Common myeloid progenitor, CD34-positive (primary cell): Measurements from ENCODE around the gene INKA1.

Experiments
- CTCF ChIA-PET: fragments of 350-600 bp; sonication (Branson Sonifier 250); formaldehyde crosslinking; loops from one replicate; lab custom pipeline; 2021; ENCODE audit warnings: antibody characterized with exemption; lab: Charles Lee
- POLR2A ChIA-PET: fragments of 350-600 bp; sonication (Branson Sonifier 250); formaldehyde crosslinking; loops from one replicate; lab custom pipeline; 2021; ENCODE audit warnings: antibody characterized with exemption; lab: Charles Lee
- DNase-seq, 3 donors: peaks; one replicate each; pipeline versions ENCODE4 v3.0.0 to v3.0.0-alpha.2; 2013
- H3K27ac ChIP-seq, 2 experiments: 1 replicate in 1 of 2; 2 replicates in 1 of 2; pipeline ENCODE4 v1.7.0; 2013; ENCODE audit warnings: inconsistent platforms in 2 of 2, low read length in 2 of 2, mild to moderate bottlenecking in 2 of 2, low read depth in 1 of 2, moderate library complexity in 1 of 2; ENCODE audit not compliant: severe bottlenecking in 2 of 2, insufficient read depth in 1 of 2, poor library complexity in 1 of 2
- H3K27me3 ChIP-seq, 5 experiments: replicated peaks in 2 of 5; 1 replicate in 3 of 5; 2 replicates in 2 of 5; pipeline versions ENCODE4 v1.6.1 to v1.7.0; 2013; ENCODE audit warnings: low read length in 4 of 5, mild to moderate bottlenecking in 2 of 5, moderate library complexity in 2 of 5, inconsistent platforms in 1 of 5; ENCODE audit not compliant: insufficient read depth in 5 of 5, control insufficient read depth in 4 of 5
- H3K36me3 ChIP-seq, 4 experiments: 1 replicate in 2 of 4; 2 replicates in 2 of 4; pipeline versions ENCODE4 v1.6.1 to v1.7.0; 2013; ENCODE audit warnings: low read length in 3 of 4, control low read depth in 1 of 4, mild to moderate bottlenecking in 1 of 4; ENCODE audit not compliant: control insufficient read depth in 4 of 4, insufficient read depth in 4 of 4
- H3K4me1 ChIP-seq, 4 experiments: 1 replicate in 3 of 4; 2 replicates in 1 of 4; pipeline versions ENCODE4 v1.6.1 to v1.7.1; 2013; ENCODE audit warnings: low read length in 3 of 4, mild to moderate bottlenecking in 3 of 4, control low read depth in 1 of 4, inconsistent platforms in 1 of 4, moderate library complexity in 1 of 4; ENCODE audit not compliant: control insufficient read depth in 4 of 4, insufficient read depth in 4 of 4; ENCODE audit errors: control extremely low read depth in 1 of 4
- H3K4me3 ChIP-seq, 7 experiments: 1 replicate in 4 of 7; 2 replicates in 3 of 7; pipeline versions ENCODE4 v1.5.1 to v1.7.0; 2013; ENCODE audit warnings: mild to moderate bottlenecking in 7 of 7, low read length in 6 of 7, moderate library complexity in 6 of 7, inconsistent platforms in 2 of 7, low read depth in 2 of 7, control low read depth in 1 of 7; ENCODE audit not compliant: insufficient read depth in 4 of 7, control insufficient read depth in 1 of 7; ENCODE audit errors: extremely low read depth in 1 of 7
- H3K9me3 ChIP-seq, 5 experiments: 1 replicate in 4 of 5; 2 replicates in 1 of 5; pipeline versions ENCODE4 v1.6.1 to v1.7.1; 2013; ENCODE audit warnings: low read length in 4 of 5, mild to moderate bottlenecking in 2 of 5, inconsistent platforms in 1 of 5, low read depth in 1 of 5, moderate library complexity in 1 of 5; ENCODE audit not compliant: control insufficient read depth in 4 of 5, insufficient read depth in 2 of 5; ENCODE audit errors: control extremely low read depth in 1 of 5
- WGBS: methylation state at CpG from one replicate; pipeline ENCODE4 v1.1.5; 2013; ENCODE audit not compliant: insufficient coverage; 5-methylcytosine and 5-hydroxymethylcytosine counted together

INKA1 gene

GRCh38 chr3:49841806-49842205 is 38.7 kb downstream of the INKA1 start:
- ChIA-PET CTCF (interaction anchor here (0.7 to 29.0 kb wide), 19 partner anchors 9 to 140 kb away, joined by 3 to 807 read pairs (median 7); partner anchors contain the start of genes AMIGO3, CDHR4, INKA1 and TRAIP), POLR2A (interaction anchor here (0.6 to 6.6 kb wide), 2 partner anchors 37 to 260 kb away, joined by 3 to 111 read pairs; partner anchors contain the start of gene INKA1)
- H3K9me3 ChIP-seq = no peaks in the 10 kb centered on the region
- H3K36me3 ChIP-seq = peaks cover 0 to 74% (median 28%) of the 10 kb centered on the region in 4 experiments
- peaks cover 0 to 13% (median 6%) of the 10 kb centered on the region in 4 experiments for H3K4me1 ChIP-seq
- H3K4me3 ChIP-seq = no peak overlapping the region
- DNase-seq = no peak
- H3K27me3 ChIP-seq = no peaks in the 10 kb centered on the region
- no peak overlapping the region for H3K27ac ChIP-seq
- 100% methylated on average over 7 of the region's 7 CpGs for WGBS

GRCh38 chr3:49842843-49843517 is 39.9 kb downstream of the INKA1 start:
- ChIA-PET POLR2A (interaction anchor here (0.6 to 6.6 kb wide), 2 partner anchors 39 to 106 kb away, joined by 5 to 111 read pairs; partner anchors contain the start of gene INKA1), CTCF (interaction anchor here (1.1 to 29.0 kb wide), 9 partner anchors 12 to 123 kb away, joined by 3 to 807 read pairs (median 26); partner anchors contain the start of genes AMIGO3, CDHR4, INKA1 and TRAIP)
- Histone ChIP-seq H3K9me3 (no peaks in the 10 kb centered on the region), H3K27me3 (no peaks in the 10 kb centered on the region), H3K27ac (no peak overlapping the region), H3K4me3 (no peak overlapping the region), H3K36me3 (peaks cover 0 to 75% (median 30%) of the 10 kb centered on the region in 4 experiments), H3K4me1 (peaks cover 0 to 13% (median 6%) of the 10 kb centered on the region in 4 experiments)
- no peak for DNase-seq
- WGBS = 85% methylated on average over 2 of the region's 3 CpGs

- Histone ChIP-seq H3K36me3 (peaks cover 0 to 68% (median 30%) of the 10 kb centered on the region in 4 experiments), H3K27me3 (no peaks in the 10 kb centered on the region), H3K9me3 (no peaks in the 10 kb centered on the region), H3K27ac (no peak overlapping the region), H3K4me1 (peaks cover 0 to 9% (median 2%) of the 10 kb centered on the region in 4 experiments), H3K4me3 (no peak overlapping the region)
- 83% methylated on average over 4 of the region's 5 CpGs for WGBS
- DNase-seq = no peak
- CTCF ChIA-PET = interaction anchor here (0.6 to 29.0 kb wide), 15 partner anchors 8 to 97 kb away, joined by 3 to 807 read pairs (median 4); partner anchors contain the start of genes CDHR4, INKA1 and UBA7
- POLR2A ChIA-PET = interaction anchor here (0.6 kb wide), 1 partner anchor 47 kb away, joined by 4 read pairs; no protein-coding TSS in a partner anchor
These were observed 41.6 kb downstream of the INKA1 start for GRCh38 chr3:49844464-49845183.

GRCh38 chr3:49845694-49846093 is 42.6 kb downstream of the INKA1 start:
- Histone ChIP-seq H3K27me3 (no peaks in the 10 kb centered on the region), H3K9me3 (no peaks in the 10 kb centered on the region), H3K27ac (no peak overlapping the region), H3K4me3 (no peak overlapping the region), H3K4me1 (peaks cover 0 to 8% (median 2%) of the 10 kb centered on the region in 4 experiments), H3K36me3 (peaks cover 0 to 61% (median 30%) of the 10 kb centered on the region in 4 experiments)
- WGBS = 90% methylated on average over 1 of the region's 3 CpGs
- ChIA-PET CTCF (interaction anchor here (0.9 to 29.0 kb wide), 10 partner anchors 8 to 98 kb away, joined by 3 to 807 read pairs (median 4); partner anchors contain the start of genes CDHR4, INKA1 and UBA7), POLR2A (no interaction called here)
- no peak for DNase-seq
